Activated CD8-positive, alpha-beta T cell treated with anti-CD3 and anti-CD28 coated beads for 36 hours (primary cell): ENCODE measurements around the gene LSG1. TPM values are rescaled to one million over a fixed set of nuclear protein-coding genes. Genes with fewer than 3 reads are reported as not detected.
"Not testable (repeated sequence)": the region's sequence is repeated elsewhere in the genome, so short reads cannot be mapped to it uniquely, and the experiment has no call there.

Source experiments
- ATAC-seq: fragments of 200-7000 bp; cut with Tn5 transposase; one replicate; pipeline ENCODE4 v1.10.0; 2021; ENCODE audit warnings: mild to moderate bottlenecking, moderate library complexity
- CTCF ChIA-PET: fragments of 350-600 bp; sonication (Branson Sonifier 250); formaldehyde crosslinking; loops from one replicate; lab custom pipeline; 2021; ENCODE audit warnings: antibody characterized with exemption; lab: Charles Lee
- POLR2A ChIA-PET: fragments of 350-600 bp; sonication (Branson Sonifier 250); formaldehyde crosslinking; loops from one replicate; lab custom pipeline; 2021; ENCODE audit warnings: antibody characterized with exemption; lab: Charles Lee
- DNase-seq: peaks from one replicate; pipeline ENCODE4 v3.0.0-alpha.2; 2020
- H3K27ac Mint-ChIP-seq: one replicate; pipeline ENCODE4 v1.8.0; 2021; ENCODE audit warnings: mild to moderate bottlenecking, mixed read lengths
- H3K27me3 Mint-ChIP-seq: one replicate; pipeline ENCODE4 v1.8.0; 2021; ENCODE audit warnings: mixed read lengths
- H3K36me3 Mint-ChIP-seq: one replicate; pipeline ENCODE4 v1.8.0; 2021; ENCODE audit warnings: low read depth, mixed read lengths
- H3K4me1 Mint-ChIP-seq: one replicate; pipeline ENCODE4 v1.8.0; 2021; ENCODE audit warnings: low read depth, mixed read lengths
- H3K4me3 Mint-ChIP-seq: one replicate; pipeline ENCODE4 v1.8.0; 2021; ENCODE audit warnings: mild to moderate bottlenecking, moderate library complexity, mixed read lengths
- H3K9me3 Mint-ChIP-seq: one replicate; pipeline ENCODE4 v1.8.0; 2021; ENCODE audit warnings: mixed read lengths
- CTCF ChIP-seq: fragments of 200-600 bp; IDR thresholded peaks from one replicate; pipeline ENCODE4 v1.8.0; 2022; ENCODE audit warnings: antibody characterized with exemption, mild to moderate bottlenecking
- intact Hi-C: fragments of 100-400 bp; cut with micrococcal nuclease; formaldehyde crosslinking; loops from one replicate; pipeline ENCODE4 v1.10.0; 2022
- total RNA-seq, 2 experiments: library from RNA; stranded (reverse); gene quantifications; one replicate each; pipeline ENCODE4 v1.2.3, GENCODE V29; 2021

Gene LSG1
- total RNA-seq, 2 experiments from 2014 or later = 36.5 to 41.3 TPM

GRCh38 chr3:194607592-194608389, 64.2 kb downstream of the LSG1 start:
- CTCF ChIA-PET = interaction anchor here (0.6 to 1.3 kb wide), 2 partner anchors 9 to 13 kb away, joined by 3 read pairs; no protein-coding TSS in a partner anchor
- Mint-ChIP-seq H3K4me3 (no peak overlapping the region), H3K4me1 (peaks cover 3% of the 10 kb centered on the region), H3K27ac (no peak overlapping the region), H3K27me3 (no peaks in the 10 kb centered on the region), H3K9me3 (no peaks in the 10 kb centered on the region), H3K36me3 (no peaks in the 10 kb centered on the region)
- intact Hi-C loops = no loop called here
- no peak for DNase-seq
- no peak for ATAC-seq
- POLR2A ChIA-PET = no interaction called here
- no peak for TF ChIP-seq CTCF

GRCh38 chr3:194606941-194607340, 65.0 kb downstream of the LSG1 start:
- ATAC-seq = no peak
- no peaks in the 10 kb centered on the region for H3K4me1 Mint-ChIP-seq
- no peaks in the 10 kb centered on the region for H3K9me3 Mint-ChIP-seq
- no peak for DNase-seq
- H3K36me3 Mint-ChIP-seq = no peaks in the 10 kb centered on the region
- no peak for TF ChIP-seq CTCF
- no peak overlapping the region for H3K27ac Mint-ChIP-seq
- no peak overlapping the region for H3K4me3 Mint-ChIP-seq
- intact Hi-C loops = no loop called here
- CTCF ChIA-PET = no interaction called here
- POLR2A ChIA-PET = no interaction called here
- H3K27me3 Mint-ChIP-seq = no peaks in the 10 kb centered on the region

- H3K27ac Mint-ChIP-seq = no peak overlapping the region
- H3K4me3 Mint-ChIP-seq = no peak overlapping the region
- intact Hi-C loops = no loop called here
- H3K27me3 Mint-ChIP-seq = no peaks in the 10 kb centered on the region
- ChIA-PET CTCF (interaction anchor here (1.7 kb wide), 1 partner anchor 12 kb away, joined by 4 read pairs; no protein-coding TSS in a partner anchor), POLR2A (no interaction called here)
- DNase-seq (no peak), ATAC-seq (no peak)
- no peaks in the 10 kb centered on the region for H3K9me3 Mint-ChIP-seq
- no peak for TF ChIP-seq CTCF
- no peaks in the 10 kb centered on the region for H3K4me1 Mint-ChIP-seq
- no peaks in the 10 kb centered on the region for H3K36me3 Mint-ChIP-seq
These were observed 65.8 kb downstream of the LSG1 start for GRCh38 chr3:194606163-194606562.

GRCh38 chr3:194605314-194605713, 66.7 kb downstream of the LSG1 start:
- intact Hi-C loops, H3K4me3 Mint-ChIP-seq, H3K36me3 Mint-ChIP-seq, H3K4me1 Mint-ChIP-seq, ATAC-seq, H3K9me3 Mint-ChIP-seq, POLR2A ChIA-PET, H3K27me3 Mint-ChIP-seq, H3K27ac Mint-ChIP-seq, DNase-seq: not testable (repeated sequence)
- CTCF ChIA-PET = interaction anchor here (1.4 to 1.7 kb wide), 2 partner anchors 11 to 133 kb away, joined by 4 to 7 read pairs; no protein-coding TSS in a partner anchor

DNA sequence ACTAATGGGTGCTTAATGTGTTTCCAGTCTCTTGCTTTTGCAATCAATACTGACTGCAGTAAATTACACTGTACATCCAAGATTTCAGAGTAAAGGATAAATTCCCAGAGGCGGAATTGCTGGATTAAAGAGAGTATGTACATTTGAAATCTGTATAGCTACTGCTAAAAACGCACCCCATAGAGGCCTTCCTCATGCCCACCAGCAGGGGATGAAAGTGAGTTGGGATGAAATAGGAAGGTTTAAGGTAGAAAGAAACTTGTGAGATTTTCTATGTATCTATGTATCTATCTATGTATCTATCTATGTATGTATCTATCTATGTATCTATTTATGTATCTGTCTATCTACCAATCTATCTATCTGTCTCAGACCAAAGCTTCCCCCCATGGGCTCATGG, 67.2 kb downstream of the LSG1 start:
- ATAC-seq = no peak
- H3K27me3 Mint-ChIP-seq = no peaks in the 10 kb centered on the region
- no peaks in the 10 kb centered on the region for H3K9me3 Mint-ChIP-seq
- POLR2A ChIA-PET = no interaction called here
- no peak for DNase-seq
- CTCF ChIA-PET = interaction anchor here (1.4 to 1.7 kb wide), 2 partner anchors 10 to 133 kb away, joined by 4 to 7 read pairs; no protein-coding TSS in a partner anchor
- TF ChIP-seq CTCF = no peak
- H3K27ac Mint-ChIP-seq = no peak overlapping the region
- no peak overlapping the region for H3K4me3 Mint-ChIP-seq
- intact Hi-C loops = no loop called here
- H3K4me1 Mint-ChIP-seq = no peaks in the 10 kb centered on the region
- H3K36me3 Mint-ChIP-seq = no peaks in the 10 kb centered on the region
